GM23338 (cell line): ENCODE data around the gene RNF31. TPM values are rescaled to one million over a fixed set of nuclear protein-coding genes. Genes with fewer than 3 reads are reported as not detected.

ENCODE experiments used
- ATAC-seq: fragments of 200-7000 bp; cut with Tn5 transposase; 3 replicates; pipeline ENCODE4 v1.9.1; 2020
- DNase-seq: peaks from one replicate; pipeline ENCODE4 v3.0.0-alpha.2; 2015; ENCODE audit warnings: low spot score
- H2AFZ ChIP-seq: fragments of 200-600 bp; sonication (generic); 2 replicates; pipeline ENCODE4 v1.8.0; 2016; ENCODE audit warnings: antibody characterized with exemption, mild to moderate bottlenecking, moderate library complexity
- H3F3A ChIP-seq: fragments of 200-600 bp; sonication (generic); replicated peaks from 2 replicates; pipeline ENCODE4 v1.8.0; 2017; ENCODE audit warnings: antibody characterized with exemption, mixed run types, low read depth
- H3K27ac ChIP-seq: fragments of 200-600 bp; sonication (generic); 2 replicates; pipeline ENCODE4 v1.6.1; 2016; ENCODE audit warnings: low read depth
- H3K27me3 ChIP-seq: fragments of 200-600 bp; sonication (generic); 2 replicates; pipeline ENCODE4 v1.8.0; 2016; ENCODE audit warnings: mild to moderate bottlenecking, mixed run types, moderate library complexity; ENCODE audit not compliant: insufficient read depth
- H3K36me3 ChIP-seq: fragments of 200-600 bp; sonication (generic); 2 replicates; pipeline ENCODE4 v1.8.0; 2016; ENCODE audit warnings: mild to moderate bottlenecking; ENCODE audit not compliant: insufficient read depth
- H3K4me1 ChIP-seq: fragments of 200-600 bp; sonication (generic); 2 replicates; pipeline ENCODE4 v1.8.0; 2016; ENCODE audit warnings: mild to moderate bottlenecking, moderate library complexity; ENCODE audit not compliant: insufficient read depth
- H3K4me2 ChIP-seq: fragments of 200-600 bp; sonication (generic); 2 replicates; pipeline ENCODE4 v1.7.1; 2017; ENCODE audit warnings: mixed run types
- H3K4me3 ChIP-seq: fragments of 200-600 bp; sonication (generic); 2 replicates; pipeline ENCODE4 v1.6.1; 2016; ENCODE audit warnings: mixed run types
- H3K79me2 ChIP-seq: fragments of 200-600 bp; sonication (generic); replicated peaks from 2 replicates; pipeline ENCODE4 v1.8.0; 2017; ENCODE audit warnings: mild to moderate bottlenecking; ENCODE audit not compliant: insufficient read depth
- H3K9me2 ChIP-seq: fragments of 200-600 bp; sonication (generic); 2 replicates; pipeline ENCODE4 v1.8.0; 2017; ENCODE audit not compliant: insufficient read depth
- H4K20me1 ChIP-seq: fragments of 200-600 bp; sonication (generic); replicated peaks from 2 replicates; pipeline ENCODE4 v1.8.0; 2017; ENCODE audit warnings: mild to moderate bottlenecking; ENCODE audit not compliant: insufficient read depth
- H3K27ac Mint-ChIP-seq: 2 replicates; pipeline ENCODE4 v1.8.0; 2020; ENCODE audit warnings: inconsistent platforms, mild to moderate bottlenecking, moderate library complexity, mixed read lengths
- H3K27me3 Mint-ChIP-seq: 3 replicates; pipeline ENCODE4 v1.8.0; 2022; ENCODE audit warnings: low read depth, mild to moderate bottlenecking, moderate library complexity, mixed read lengths, inconsistent platforms; ENCODE audit not compliant: insufficient read depth, poor library complexity
- H3K36me3 Mint-ChIP-seq: 3 replicates; pipeline ENCODE4 v1.8.0; 2021; ENCODE audit warnings: low read depth, mild to moderate bottlenecking, inconsistent platforms, moderate library complexity, mixed read lengths
- H3K4me1 Mint-ChIP-seq: 3 replicates; pipeline ENCODE4 v1.8.0; 2020; ENCODE audit warnings: mild to moderate bottlenecking, inconsistent platforms, mixed read lengths
- H3K4me3 Mint-ChIP-seq: 3 replicates; pipeline ENCODE4 v1.8.0; 2021; ENCODE audit warnings: moderate library complexity, mild to moderate bottlenecking, inconsistent platforms, mixed read lengths
- H3K9me3 Mint-ChIP-seq: 3 replicates; pipeline ENCODE4 v1.8.0; 2020; ENCODE audit warnings: moderate library complexity, mild to moderate bottlenecking, inconsistent platforms, mixed read lengths
- REST ChIP-seq: IDR thresholded peaks from one replicate; pipeline ENCODE4 v1.6.1; 2018; ENCODE audit warnings: antibody characterized with exemption; ENCODE audit not compliant: unreplicated experiment
- STAT1 ChIP-seq: IDR thresholded peaks from one replicate; pipeline ENCODE4 v1.6.1; 2016; ENCODE audit warnings: antibody characterized with exemption; ENCODE audit not compliant: unreplicated experiment
- ZNF462 ChIP-seq: fragments of 250-450 bp; sonication (Bioruptor Pico); IDR thresholded peaks from 2 replicates; pipeline ENCODE4 v1.5.0; 2020; ENCODE audit warnings: mild to moderate bottlenecking, moderate library complexity
- polyA plus RNA-seq: library from polyadenylated mRNA; unstranded; fragments of >200 nt; fragmentation: Nextera tagmentation; extraction: Ambion mirVana; gene quantifications from 2 replicates; pipeline ENCODE4 v1.2.1, GENCODE V29; 2016
- total RNA-seq: library from RNA; depleted of rRNA; stranded (reverse); fragments of >200 nt; shearing (Covaris generic); gene quantifications from 2 replicates; pipeline ENCODE4 v1.2.3, GENCODE V29; 2014
- TF ChIP-seq, protein P1 (sequence below): IDR thresholded peaks from 2 replicates; pipeline ENCODE4 v1.6.1; 2016; ENCODE audit warnings: antibody characterized with exemption

Gene RNF31
- total and polyA plus RNA-seq, 2 experiments from 2014 or later = 54.8 to 87.4 TPM

- TF ChIP-seq REST (no peak), STAT1 (no peak), ZNF462 (CRISPR knock-in tag) (no peak)
- TF ChIP-seq, protein P1, sequence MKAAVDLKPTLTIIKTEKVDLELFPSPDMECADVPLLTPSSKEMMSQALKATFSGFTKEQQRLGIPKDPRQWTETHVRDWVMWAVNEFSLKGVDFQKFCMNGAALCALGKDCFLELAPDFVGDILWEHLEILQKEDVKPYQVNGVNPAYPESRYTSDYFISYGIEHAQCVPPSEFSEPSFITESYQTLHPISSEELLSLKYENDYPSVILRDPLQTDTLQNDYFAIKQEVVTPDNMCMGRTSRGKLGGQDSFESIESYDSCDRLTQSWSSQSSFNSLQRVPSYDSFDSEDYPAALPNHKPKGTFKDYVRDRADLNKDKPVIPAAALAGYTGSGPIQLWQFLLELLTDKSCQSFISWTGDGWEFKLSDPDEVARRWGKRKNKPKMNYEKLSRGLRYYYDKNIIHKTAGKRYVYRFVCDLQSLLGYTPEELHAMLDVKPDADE = no peak
- Histone ChIP-seq H3K4me1 (0 out of 2 replicates have a peak, but pooled peaks cover 3% of the 10 kb centered on the region), H3F3A (peaks cover 7% of the 10 kb centered on the region; the same call in 1 of the 2 replicates), H3K27me3 (no peaks in the 10 kb centered on the region), H2AFZ (peak overlapping the region; percentile 99), H3K4me2 (peak overlapping the region; percentile 100), H3K36me3 (no peaks in the 10 kb centered on the region), H4K20me1 (no peaks in the 10 kb centered on the region; the same call in 1 of the 2 replicates), H3K4me3 (peak overlapping the region; percentile 81), H3K79me2 (no peaks in the 10 kb centered on the region), H3K27ac (no peak overlapping the region), H3K9me2 (no peaks in the 10 kb centered on the region)
- H3K4me1 Mint-ChIP-seq = peaks cover 4% of the 10 kb centered on the region; the same call in 1 of the 3 replicates
- H3K36me3 Mint-ChIP-seq = peaks cover 16% of the 10 kb centered on the region; the same call in 2 of the 3 replicates
- ATAC-seq (peak; percentile 16), DNase-seq (peak; percentile 51)
- no peaks in the 10 kb centered on the region for H3K9me3 Mint-ChIP-seq
- peaks cover 19% of the 10 kb centered on the region for H3K27me3 Mint-ChIP-seq
- peak overlapping the region; percentile 87 for H3K4me3 Mint-ChIP-seq
- H3K27ac Mint-ChIP-seq = no peak overlapping the region
Measured at GRCh38 chr14:24172261-24172860, 25.1 kb downstream of the RNF31 start.
